ENCODE measurements around the gene SCFD2.

GRCh38 chr4:52860361-52860760 is 505.5 kb downstream of the SCFD2 start:
- TF ChIP-seq CTCF (IDR thresholded peaks at IDR 0.05): no peak
- no peak for TF ChIP-seq POLR2A (IDR thresholded peaks at IDR 0.05)
